ACHN (cell line): ENCODE data around the gene SUSD6.
A peak's percentile ranks its signal among the peaks of the same experiment; 100 is the strongest.
"Not testable (repeated sequence)": the region's sequence is repeated elsewhere in the genome, so short reads cannot be mapped to it uniquely, and the experiment has no call there.

Experiments used
- DNase-seq: peaks from one replicate; pipeline ENCODE4 v3.0.0-alpha.2; 2015
- in situ Hi-C: cut with HindIII; loops from 2 replicates; pipeline ENCODE4 v1.10.0; 2017; ENCODE audit warnings: low sequenced_read_pairs, low pct_ligation_motif_present, low pct_unique_long_range_greater_than_20kb

The SUSD6 gene

GRCh38 chr14:69682621-69683263 lies 71.3 kb downstream of the SUSD6 start:
- DNase-seq: no peak

DNA sequence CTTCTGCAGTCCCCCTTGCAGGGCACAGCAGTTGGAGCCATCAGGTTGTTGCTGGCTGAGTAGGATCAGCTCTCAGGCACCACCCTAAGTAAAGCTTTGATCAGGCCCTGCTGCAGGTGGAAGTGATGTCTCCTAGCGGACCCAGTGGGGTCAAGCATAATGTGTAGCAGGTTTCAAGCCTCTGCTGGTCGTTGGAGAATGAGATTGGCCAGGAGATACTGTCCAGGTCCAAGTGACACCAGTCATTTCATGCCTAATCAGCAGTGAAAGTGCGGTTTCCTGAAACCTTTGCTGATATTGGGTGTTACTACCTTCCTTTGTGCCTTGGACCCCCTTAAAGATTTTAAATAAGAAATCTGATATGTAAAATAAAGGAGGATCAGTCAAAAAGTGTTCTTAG lies 72.6 kb downstream of the SUSD6 start:
- DNase-seq: no peak
- in situ Hi-C loops: no loop called here

More at GRCh38 chr14:69682621-69683263, 71.3 kb downstream of the SUSD6 start:
- in situ Hi-C loops: no loop called here

DNA sequence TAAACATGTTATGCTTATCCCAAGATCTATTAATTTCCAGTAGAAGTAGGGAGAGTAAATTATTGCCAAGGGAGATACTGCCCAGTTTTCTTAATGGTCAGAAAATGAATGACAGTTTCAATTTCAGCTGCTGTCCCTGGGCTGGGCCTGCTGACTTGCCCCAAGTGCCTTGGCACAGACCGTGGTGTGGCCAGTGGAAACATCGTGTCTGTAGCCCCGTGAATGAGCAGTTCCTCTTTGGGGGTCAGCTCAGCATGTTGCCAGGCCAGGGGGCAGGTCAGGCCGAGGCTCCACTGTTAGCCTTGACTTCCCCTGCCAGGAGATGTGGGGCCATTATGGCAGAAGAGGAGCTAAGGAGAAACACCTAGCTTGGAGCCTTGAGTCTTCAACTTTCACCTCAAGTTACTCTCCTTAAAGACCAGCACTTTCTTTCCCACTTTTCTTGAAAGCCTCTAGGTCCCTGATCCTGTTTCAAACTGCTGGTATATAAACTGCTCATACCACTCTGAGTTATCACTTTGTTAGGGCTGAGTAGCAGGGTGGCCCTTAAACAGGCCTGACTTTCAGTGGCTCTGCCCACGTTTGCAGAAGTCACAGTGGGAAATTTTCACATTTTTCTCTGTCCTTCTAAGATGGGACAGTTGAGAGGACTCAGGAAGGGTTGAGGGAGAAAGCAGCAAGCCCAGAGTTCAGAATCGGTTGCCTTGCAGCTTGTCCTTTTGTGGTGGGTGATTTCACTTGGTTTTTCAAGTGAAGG lies 73.2 kb downstream of the SUSD6 start:
- in situ Hi-C loops: no loop called here
- no peak for DNase-seq

- DNase-seq: peak; percentile 44
- in situ Hi-C loops: no loop called here
Measured at GRCh38 chr14:69685218-69685616, 73.8 kb downstream of the SUSD6 start.

- in situ Hi-C loops: no loop called here
- DNase-seq: peak; percentile 27
Measured at GRCh38 chr14:69685716-69686115, 74.3 kb downstream of the SUSD6 start.

DNA sequence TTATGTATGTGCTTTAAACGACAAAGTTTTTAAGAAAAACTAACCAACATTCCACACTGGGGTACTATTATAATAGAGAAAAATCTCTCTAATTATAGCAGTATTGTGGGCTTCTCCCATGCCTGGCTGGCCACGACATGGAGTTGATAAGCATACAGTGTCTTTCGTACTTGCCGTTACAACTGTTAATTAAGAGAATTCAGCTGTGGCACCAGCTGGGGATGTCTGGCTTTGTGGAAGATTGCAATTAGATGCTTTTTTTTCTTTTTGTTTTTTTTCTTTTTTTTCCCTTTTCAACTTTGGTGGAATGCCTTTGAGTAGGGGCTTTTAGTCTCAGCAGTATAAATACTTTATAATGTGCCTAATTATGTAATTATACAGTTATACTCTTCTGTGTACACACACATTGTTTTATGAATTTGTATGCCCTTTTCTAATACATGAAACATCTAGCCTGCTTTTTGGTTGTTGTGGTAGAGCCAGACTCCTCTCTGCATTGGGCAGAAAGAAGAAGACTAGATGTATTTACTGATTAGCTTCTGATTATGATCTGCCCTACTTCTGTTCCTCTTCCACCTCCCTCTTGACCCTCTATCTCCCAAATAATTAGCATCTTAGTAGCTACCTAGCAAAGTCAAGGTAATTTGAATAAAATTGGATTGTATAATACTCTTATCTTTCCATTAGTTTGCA lies 76.4 kb downstream of the SUSD6 start:
- in situ Hi-C loops: no loop called here
- DNase-seq: no peak

- no peak for DNase-seq
- in situ Hi-C loops: no loop called here
Measured at GRCh38 chr14:69688299-69688649, 76.9 kb downstream of the SUSD6 start.

DNA sequence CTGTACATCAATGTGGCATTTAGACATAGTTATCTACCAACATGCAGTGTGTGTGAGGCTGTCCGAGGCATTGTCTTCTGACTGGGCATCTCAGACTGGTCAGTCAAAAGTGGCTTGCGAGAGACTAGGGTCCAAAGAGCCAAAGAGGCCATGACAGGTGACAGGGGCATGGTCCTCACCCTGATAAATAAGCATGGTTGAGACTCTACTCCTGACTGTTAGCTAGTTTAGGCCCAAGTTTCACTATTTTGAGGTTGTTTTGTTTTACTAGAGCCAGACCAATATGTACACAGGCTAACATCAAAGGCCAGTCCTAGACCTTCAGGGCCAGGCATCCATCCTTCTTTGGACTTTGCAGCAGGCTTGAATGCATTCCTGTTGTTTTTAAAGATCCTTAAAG lies 78.6 kb downstream of the SUSD6 start:
- DNase-seq: no peak
- in situ Hi-C loops: no loop called here

GRCh38 chr14:69692594-69692993 lies 81.2 kb downstream of the SUSD6 start:
- in situ Hi-C loops: no loop called here
- DNase-seq: no peak

DNA sequence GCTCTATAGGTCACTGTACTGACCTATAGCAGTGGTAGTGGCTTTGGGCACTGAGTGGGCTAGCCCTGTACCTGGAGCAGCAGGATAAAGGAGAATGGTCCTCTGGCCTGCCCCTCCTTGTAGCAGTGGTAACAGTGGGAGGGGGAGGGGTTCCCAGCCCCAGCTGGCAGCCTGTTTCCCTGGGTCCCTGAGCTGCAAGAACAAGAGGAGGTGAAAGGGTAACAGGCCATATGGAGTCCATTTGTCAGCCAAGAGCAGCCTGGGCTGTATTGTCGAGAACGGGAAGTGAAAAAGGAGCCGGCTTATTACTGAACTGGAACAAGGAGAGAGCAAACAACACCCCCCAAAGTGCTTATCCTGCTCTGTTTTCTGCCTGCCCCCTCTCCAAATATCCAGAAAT lies 81.7 kb downstream of the SUSD6 start:
- in situ Hi-C loops: no loop called here
- no peak for DNase-seq

GRCh38 chr14:69693801-69694729 lies 82.7 kb downstream of the SUSD6 start:
- no peak for DNase-seq
- in situ Hi-C loops: no loop called here

GRCh38 chr14:69694730-69695281 lies 83.4 kb downstream of the SUSD6 start:
- in situ Hi-C loops: no loop called here
- DNase-seq: no peak

DNA sequence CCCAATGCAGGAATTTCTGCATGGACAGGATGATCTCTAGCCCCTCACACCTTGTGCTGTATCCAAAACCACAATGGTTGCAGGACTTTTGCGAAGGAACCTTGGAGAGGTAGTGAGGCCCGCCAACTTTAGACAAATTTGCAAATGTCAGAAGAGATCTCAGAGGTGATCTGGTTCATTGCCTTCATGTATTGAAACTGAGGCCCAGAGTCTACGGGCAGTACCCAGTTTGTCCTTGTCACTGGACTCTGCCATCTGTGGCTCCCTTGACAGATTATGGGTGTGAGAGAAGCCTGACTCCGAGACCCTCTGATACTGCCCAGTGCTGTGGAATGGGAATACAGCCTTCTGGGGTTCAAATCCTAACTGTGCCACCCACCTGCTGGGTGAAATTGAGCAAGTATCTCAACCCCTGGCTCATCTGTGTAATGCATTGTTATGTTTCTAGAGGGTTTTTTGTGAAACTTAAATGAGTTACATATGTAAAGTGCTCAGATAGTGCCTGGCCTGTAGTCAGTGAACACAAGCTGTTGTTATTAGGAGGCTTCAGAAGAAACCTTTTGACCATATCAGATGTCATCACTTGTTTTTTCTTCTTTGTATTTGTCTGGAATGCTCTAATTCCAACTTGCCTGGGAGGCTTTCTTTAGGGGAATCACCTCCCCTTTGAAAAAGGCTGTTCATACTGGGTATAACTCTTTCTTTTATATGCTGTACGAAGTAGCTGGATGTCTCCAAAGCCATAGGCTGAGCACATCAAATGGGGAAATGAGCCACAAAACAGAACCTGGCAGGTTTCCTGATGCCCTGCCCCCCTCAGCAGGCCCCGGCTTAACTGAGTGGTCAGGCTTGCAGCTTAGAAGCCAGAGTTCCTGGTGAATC lies 84.2 kb downstream of the SUSD6 start:
- DNase-seq: no peak
- in situ Hi-C loops: no loop called here

- in situ Hi-C loops: no loop called here
Measured at GRCh38 chr14:69696204-69696527, 84.8 kb downstream of the SUSD6 start.

GRCh38 chr14:69696633-69697557 lies 85.5 kb downstream of the SUSD6 start:
- in situ Hi-C loops: no loop called here
- DNase-seq: no peak

More at GRCh38 chr14:69696204-69696527, 84.8 kb downstream of the SUSD6 start:
- no peak for DNase-seq

DNA sequence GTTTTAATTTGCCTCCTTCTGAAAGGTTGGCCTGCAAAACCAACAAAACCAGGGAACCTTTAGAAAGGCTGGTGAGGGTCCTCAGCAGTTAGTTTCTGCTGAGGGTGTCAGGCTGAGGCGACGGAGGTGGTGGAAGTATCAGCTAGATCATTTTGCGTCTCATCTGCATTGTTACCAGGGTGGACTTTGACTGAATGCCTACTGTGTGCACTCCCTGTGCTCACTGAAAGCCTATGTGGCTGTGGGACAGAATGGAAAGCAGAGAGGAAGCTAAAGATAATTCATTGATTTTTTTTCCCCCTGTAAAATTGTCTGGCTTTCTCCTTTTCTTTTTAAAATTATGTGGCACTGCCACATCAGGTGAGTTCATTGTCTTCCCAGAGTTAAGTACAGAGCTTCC lies 87.2 kb downstream of the SUSD6 start:
- DNase-seq: no peak
- in situ Hi-C loops: no loop called here

GRCh38 chr14:69699243-69699642 lies 87.8 kb downstream of the SUSD6 start:
- in situ Hi-C loops: not testable (repeated sequence)

More at GRCh38 chr14:69699243-69699642, 87.8 kb downstream of the SUSD6 start:
- DNase-seq: not testable (repeated sequence)
